C4-2B (cell line): ENCODE data around the gene CEACAM7.

ENCODE experiments used
- ZFX ChIP-seq: fragments of 450-650 bp; IDR thresholded peaks from 2 replicates; pipeline ENCODE4 v1.6.1; 2017
- TF ChIP-seq, protein P1 (sequence below): fragments of 450-650 bp; conservative IDR thresholded peaks from 2 replicates; pipeline ENCODE4 v1.5.1; 2017; ENCODE audit warnings: mild to moderate bottlenecking

DNA sequence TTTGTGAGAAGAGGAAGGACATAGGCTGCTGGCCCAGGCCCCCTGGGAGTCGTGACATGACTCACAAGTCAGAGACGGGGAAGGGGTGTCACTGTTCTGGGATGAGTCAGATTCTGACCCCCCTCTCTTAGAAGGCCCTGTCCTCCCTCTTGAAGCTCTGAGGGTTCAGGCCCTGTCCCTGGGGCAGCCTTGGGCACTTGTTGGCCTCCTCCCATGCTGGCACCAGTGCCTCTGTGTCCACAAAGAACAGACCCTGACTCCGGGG is 2.7 kb upstream of the CEACAM7 start:
- TF ChIP-seq, protein P1, sequence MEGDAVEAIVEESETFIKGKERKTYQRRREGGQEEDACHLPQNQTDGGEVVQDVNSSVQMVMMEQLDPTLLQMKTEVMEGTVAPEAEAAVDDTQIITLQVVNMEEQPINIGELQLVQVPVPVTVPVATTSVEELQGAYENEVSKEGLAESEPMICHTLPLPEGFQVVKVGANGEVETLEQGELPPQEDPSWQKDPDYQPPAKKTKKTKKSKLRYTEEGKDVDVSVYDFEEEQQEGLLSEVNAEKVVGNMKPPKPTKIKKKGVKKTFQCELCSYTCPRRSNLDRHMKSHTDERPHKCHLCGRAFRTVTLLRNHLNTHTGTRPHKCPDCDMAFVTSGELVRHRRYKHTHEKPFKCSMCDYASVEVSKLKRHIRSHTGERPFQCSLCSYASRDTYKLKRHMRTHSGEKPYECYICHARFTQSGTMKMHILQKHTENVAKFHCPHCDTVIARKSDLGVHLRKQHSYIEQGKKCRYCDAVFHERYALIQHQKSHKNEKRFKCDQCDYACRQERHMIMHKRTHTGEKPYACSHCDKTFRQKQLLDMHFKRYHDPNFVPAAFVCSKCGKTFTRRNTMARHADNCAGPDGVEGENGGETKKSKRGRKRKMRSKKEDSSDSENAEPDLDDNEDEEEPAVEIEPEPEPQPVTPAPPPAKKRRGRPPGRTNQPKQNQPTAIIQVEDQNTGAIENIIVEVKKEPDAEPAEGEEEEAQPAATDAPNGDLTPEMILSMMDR: no peak
- no peak for TF ChIP-seq ZFX
